ENCODE results near the gene KIDINS220. TPM values are rescaled to one million over a fixed set of nuclear protein-coding genes. Genes with fewer than 3 reads are reported as not detected.

The KIDINS220 gene
- total and polyA plus RNA-seq, 9 of the 15 experiments (the other 6 are each of a cell fraction or from before 2014, with no cell fraction given) = 15.2 to 48.0 (median 34.4) TPM

- TF ChIP-seq ZBTB33 (CRISPR knock-in tag; IDR thresholded peaks at IDR 0.05) (no peak), CBX5 (IDR thresholded peaks at IDR 0.05; ENCODE audit: borderline replicate concordance, low read depth) (no peak), HLTF (IDR thresholded peaks at IDR 0.05) (no peak), C11orf30 (IDR thresholded peaks at IDR 0.05; ENCODE audit: low read depth) (peak; percentile 85), DIDO1 (tag; IDR thresholded peaks at IDR 0.05; ENCODE audit: low read depth) (no peak), ARID1B (IDR thresholded peaks at IDR 0.05) (peak; percentile 72), HEY1 (CRISPR knock-in tag; IDR thresholded peaks at IDR 0.05; ENCODE audit: borderline replicate concordance) (no peak), SAFB (IDR thresholded peaks at IDR 0.05; ENCODE audit: borderline replicate concordance, low read depth, low read length) (no peak), MTF1 (CRISPR knock-in tag; IDR thresholded peaks at IDR 0.05; ENCODE audit: borderline replicate concordance) (no peak), HMGXB4 (CRISPR knock-in tag; IDR thresholded peaks at IDR 0.05) (no peak), ELF1 (tag; IDR thresholded peaks at IDR 0.05) (no peak), PPARD (CRISPR knock-in tag; IDR thresholded peaks at IDR 0.05) (no peak), VEZF1 (CRISPR knock-in tag; IDR thresholded peaks at IDR 0.05) (no peak; the same call in 1 of the 2 replicates), NR2C1 (IDR thresholded peaks at IDR 0.05) (no peak), NR2C1 (tag; IDR thresholded peaks at IDR 0.05) (no peak), SLC30A9 (CRISPR knock-in tag; IDR thresholded peaks at IDR 0.05) (no peak), MTA2 (IDR thresholded peaks at IDR 0.05; ENCODE audit: low read depth) (no peak), NCOA4 (IDR thresholded peaks at IDR 0.05; ENCODE audit: partially characterized antibody) (no peak), E2F5 (CRISPR knock-in tag; IDR thresholded peaks at IDR 0.05) (no peak), HNRNPLL (IDR thresholded peaks at IDR 0.05; ENCODE audit: low read depth, low read length, poor library complexity, severe bottlenecking) (no peak), ZNF583 (CRISPR knock-in tag; IDR thresholded peaks at IDR 0.05) (no peak), NCOR1 (IDR thresholded peaks at IDR 0.05) (no peak), HCFC1 (IDR thresholded peaks at IDR 0.05; ENCODE audit: low read depth, low read length) (0 out of 2 replicates have a peak, but pooled peaks have one; percentile 18)
These were observed 33.6 kb downstream of the KIDINS220 start (continued) for GRCh38 chr2:8803658-8804379.

Data from K562 (cell line).